Spleen (tissue), 7 donors: Measurements from ENCODE around the gene KLHL21.

Source experiments
- POLR2AphosphoS5 ChIP-seq, 3 donors: sonication (generic); formaldehyde crosslinking; IDR thresholded peaks; one replicate each; pipeline ENCODE4 v1.5.1; 2017; ENCODE audit warnings: antibody characterized with exemption in 3 of 3
- TF ChIP-seq, protein P1 (sequence below), 11 experiments: fragments of 200-600 bp in 7 of 11; fragments of 450-650 bp in 4 of 11; sonication (generic) in 4 of 11; IDR thresholded peaks in 8 of 11; conservative IDR thresholded peaks in 3 of 11; 1 replicate in 7 of 11; 2 replicates in 4 of 11; pipeline versions ENCODE4 v1.4.0 to v1.8.0; 2016 to 2021; ENCODE audit warnings: antibody characterized with exemption in 11 of 11, inconsistent platforms in 4 of 11, mild to moderate bottlenecking in 1 of 11
- donor health status: DM: no; HTN: no; CAD: no; lungs with moderate emphysema.
- donor health status: DM: no; HTN: no; CAD: no.
- donor health status: DM: no; HTN: no; CAD: no.

DNA sequence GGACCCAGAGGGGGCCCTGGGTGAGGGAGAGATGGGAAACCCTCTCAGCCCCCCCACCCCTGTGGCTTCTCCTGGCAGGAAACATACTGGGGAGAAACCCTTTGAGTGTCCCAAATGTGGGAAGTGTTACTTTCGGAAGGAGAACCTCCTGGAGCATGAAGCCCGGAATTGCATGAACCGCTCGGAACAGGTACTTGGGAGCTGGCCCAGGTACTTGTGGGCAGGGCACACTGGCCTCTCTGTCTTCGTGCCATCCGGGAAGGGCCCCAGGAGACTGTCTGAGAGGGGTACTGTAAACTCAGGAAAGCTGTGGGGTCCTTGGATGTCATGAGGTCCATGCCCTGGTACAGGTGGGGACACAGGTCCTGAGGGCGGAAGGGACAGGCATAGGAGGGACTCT lies 16.8 kb downstream of the KLHL21 start:
- TF ChIP-seq, protein P1, sequence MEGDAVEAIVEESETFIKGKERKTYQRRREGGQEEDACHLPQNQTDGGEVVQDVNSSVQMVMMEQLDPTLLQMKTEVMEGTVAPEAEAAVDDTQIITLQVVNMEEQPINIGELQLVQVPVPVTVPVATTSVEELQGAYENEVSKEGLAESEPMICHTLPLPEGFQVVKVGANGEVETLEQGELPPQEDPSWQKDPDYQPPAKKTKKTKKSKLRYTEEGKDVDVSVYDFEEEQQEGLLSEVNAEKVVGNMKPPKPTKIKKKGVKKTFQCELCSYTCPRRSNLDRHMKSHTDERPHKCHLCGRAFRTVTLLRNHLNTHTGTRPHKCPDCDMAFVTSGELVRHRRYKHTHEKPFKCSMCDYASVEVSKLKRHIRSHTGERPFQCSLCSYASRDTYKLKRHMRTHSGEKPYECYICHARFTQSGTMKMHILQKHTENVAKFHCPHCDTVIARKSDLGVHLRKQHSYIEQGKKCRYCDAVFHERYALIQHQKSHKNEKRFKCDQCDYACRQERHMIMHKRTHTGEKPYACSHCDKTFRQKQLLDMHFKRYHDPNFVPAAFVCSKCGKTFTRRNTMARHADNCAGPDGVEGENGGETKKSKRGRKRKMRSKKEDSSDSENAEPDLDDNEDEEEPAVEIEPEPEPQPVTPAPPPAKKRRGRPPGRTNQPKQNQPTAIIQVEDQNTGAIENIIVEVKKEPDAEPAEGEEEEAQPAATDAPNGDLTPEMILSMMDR (IDR thresholded peaks at IDR 0.05 in 8 of 11, conservative IDR thresholded peaks at IDR 0.05 in 3 of 11): no peak
- no peak for TF ChIP-seq POLR2AphosphoS5 (IDR thresholded peaks at IDR 0.05)
